Activated CD4-positive, alpha-beta T cell treated with anti-CD3 and anti-CD28 coated beads, Interleukin-2, amount 10 ng/mL, durations not matched to agents 7 days and 5 days (primary cell): ENCODE data around the gene FERMT3. TPM values are rescaled to one million over a fixed set of nuclear protein-coding genes. Genes with fewer than 3 reads are reported as not detected.

Experiments used
- CTCF ChIA-PET: fragments of 350-600 bp; sonication (Branson Sonifier 250); formaldehyde crosslinking; loops from one replicate; lab custom pipeline; 2021; ENCODE audit warnings: antibody characterized with exemption; lab: Charles Lee
- POLR2A ChIA-PET: fragments of 350-600 bp; sonication (Branson Sonifier 250); formaldehyde crosslinking; loops from one replicate; lab custom pipeline; 2021; ENCODE audit warnings: antibody characterized with exemption; lab: Charles Lee
- DNase-seq: peaks from one replicate; pipeline ENCODE4 v3.0.0-alpha.2; 2020
- H3K27ac Mint-ChIP-seq: one replicate; pipeline ENCODE4 v1.8.0; 2021; ENCODE audit warnings: mild to moderate bottlenecking, moderate library complexity, mixed read lengths
- H3K27me3 Mint-ChIP-seq: one replicate; pipeline ENCODE4 v1.8.0; 2021; ENCODE audit warnings: mixed read lengths
- H3K36me3 Mint-ChIP-seq: one replicate; pipeline ENCODE4 v1.8.0; 2021; ENCODE audit warnings: low read depth, mixed read lengths
- H3K4me1 Mint-ChIP-seq: one replicate; pipeline ENCODE4 v1.8.0; 2021; ENCODE audit warnings: mixed read lengths
- H3K4me3 Mint-ChIP-seq: one replicate; pipeline ENCODE4 v1.8.0; 2021; ENCODE audit warnings: mild to moderate bottlenecking, moderate library complexity, mixed read lengths
- H3K9me3 Mint-ChIP-seq: one replicate; pipeline ENCODE4 v1.8.0; 2021; ENCODE audit warnings: mixed read lengths
- total RNA-seq, 2 experiments: library from RNA; stranded (reverse); gene quantifications; one replicate each; pipeline ENCODE4 v1.2.3, GENCODE V29; 2021

Gene FERMT3
- total RNA-seq, 2 experiments from 2014 or later = 190 to 207 TPM

DNA sequence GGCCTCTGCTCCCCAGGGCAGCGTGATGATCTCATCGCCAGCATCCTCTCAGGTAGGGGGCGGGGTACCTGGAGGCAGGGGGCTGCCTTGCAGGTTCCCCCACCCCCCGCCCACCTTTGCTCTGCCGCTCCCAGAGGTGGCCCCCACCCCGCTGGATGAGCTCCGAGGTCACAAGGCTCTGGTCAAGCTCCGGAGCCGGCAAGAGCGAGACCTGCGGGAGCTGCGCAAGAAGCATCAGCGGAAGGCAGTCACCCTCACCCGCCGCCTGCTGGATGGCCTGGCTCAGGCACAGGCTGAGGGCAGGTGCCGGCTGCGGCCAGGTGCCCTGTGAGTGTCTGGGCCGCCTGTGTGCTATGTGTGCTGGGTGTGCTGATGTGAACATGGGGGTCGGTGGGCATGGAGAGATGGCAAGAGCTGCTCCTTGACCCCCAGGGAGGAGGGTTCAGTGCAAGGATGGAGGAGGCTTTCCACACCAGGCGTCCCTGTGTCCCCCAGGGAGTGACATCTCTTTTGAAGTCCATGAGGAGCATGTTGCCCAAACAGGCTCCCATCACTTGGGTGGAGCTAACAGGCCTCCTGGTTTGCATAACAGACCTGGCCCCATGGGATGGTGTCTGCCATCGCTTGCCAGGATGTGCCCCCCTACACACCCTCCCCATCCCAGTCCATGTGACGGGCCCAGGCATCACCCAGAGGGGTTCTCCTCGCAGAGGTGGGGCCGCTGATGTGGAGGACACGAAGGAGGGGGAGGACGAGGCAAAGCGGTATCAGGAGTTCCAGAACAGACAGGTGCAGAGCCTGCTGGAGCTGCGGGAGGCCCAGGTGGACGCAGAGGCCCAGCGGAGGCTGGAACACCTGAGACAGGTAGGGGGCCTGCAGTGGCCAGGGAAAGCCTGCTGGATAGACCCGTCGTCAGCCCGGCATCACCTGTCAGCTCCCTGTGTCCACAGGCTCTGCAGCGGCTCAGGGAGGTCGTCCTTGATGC, 58.9 kb downstream of the FERMT3 start:
- POLR2A ChIA-PET = no interaction called here
- Mint-ChIP-seq H3K36me3 (peaks cover 1% of the 10 kb centered on the region), H3K4me3 (no peak overlapping the region), H3K9me3 (no peaks in the 10 kb centered on the region), H3K4me1 (peaks cover 18% of the 10 kb centered on the region), H3K27me3 (no peaks in the 10 kb centered on the region), H3K27ac (no peak overlapping the region)
- no peak for DNase-seq
- CTCF ChIA-PET = interaction anchor here (1.5 to 12.3 kb wide), 4 partner anchors 11 to 38 kb away, joined by 3 to 162 read pairs (median 8); partner anchors contain the start of genes PLCB3 and PPP1R14B

DNA sequence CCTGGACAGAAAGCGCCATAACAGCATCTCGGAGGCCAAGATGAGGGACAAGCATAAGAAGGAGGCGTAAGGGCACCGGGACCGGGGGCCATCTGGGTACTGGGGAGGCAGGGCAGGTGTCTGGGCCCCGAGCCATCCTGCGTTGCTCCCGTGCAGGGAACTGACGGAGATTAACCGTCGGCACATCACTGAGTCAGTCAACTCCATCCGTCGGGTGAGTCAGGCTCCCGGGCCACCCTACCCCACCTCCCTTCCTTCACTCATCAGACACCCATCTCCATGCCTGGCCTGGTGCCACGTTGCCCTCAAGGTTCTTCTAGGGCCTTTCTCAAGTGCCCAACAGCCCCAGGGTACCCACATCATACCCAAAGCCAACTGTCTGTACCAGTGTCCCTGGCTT, 59.8 kb downstream of the FERMT3 start:
- ChIA-PET POLR2A (no interaction called here), CTCF (interaction anchor here (3.2 to 12.3 kb wide), 2 partner anchors 12 to 19 kb away, joined by 12 to 162 read pairs; partner anchors contain the start of genes PLCB3 and PPP1R14B)
- Mint-ChIP-seq H3K27me3 (no peaks in the 10 kb centered on the region), H3K4me3 (no peak overlapping the region), H3K9me3 (no peaks in the 10 kb centered on the region), H3K36me3 (peaks cover 1% of the 10 kb centered on the region), H3K27ac (peak overlapping the region; percentile 36), H3K4me1 (peaks cover 18% of the 10 kb centered on the region)
- DNase-seq = no peak

DNA sequence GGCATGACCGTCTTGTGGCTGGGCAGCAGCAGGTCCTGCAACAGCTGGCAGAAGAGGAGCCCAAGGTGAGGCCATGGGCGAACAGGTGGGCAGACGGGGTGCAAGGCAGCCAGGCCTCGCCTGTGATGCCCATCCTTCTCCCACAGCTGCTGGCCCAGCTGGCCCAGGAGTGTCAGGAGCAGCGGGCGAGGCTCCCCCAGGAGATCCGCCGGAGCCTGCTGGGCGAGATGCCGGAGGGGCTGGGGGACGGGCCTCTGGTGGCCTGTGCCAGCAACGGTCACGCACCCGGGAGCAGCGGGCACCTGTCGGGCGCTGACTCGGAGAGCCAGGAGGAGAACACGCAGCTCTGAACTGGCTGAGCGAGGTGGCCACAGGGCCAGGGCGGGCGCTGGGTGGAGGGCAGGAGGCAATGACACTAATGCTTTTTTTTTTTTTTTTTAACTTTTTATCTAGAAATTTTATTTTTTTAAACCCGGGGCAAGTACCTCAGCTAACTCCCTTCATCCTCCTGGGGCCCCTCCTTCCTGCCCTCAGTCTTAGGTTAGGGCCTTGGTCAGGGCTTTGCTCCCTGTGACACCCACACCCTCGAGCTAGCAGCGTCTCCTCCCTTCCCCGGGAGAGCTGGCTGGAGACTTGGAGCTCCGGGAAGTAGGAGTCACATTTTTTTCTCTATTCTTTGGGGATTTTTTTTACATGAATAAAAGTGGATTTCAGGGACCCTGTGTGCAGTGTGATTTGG, 60.9 kb downstream of the FERMT3 start:
- ChIA-PET POLR2A (no interaction called here), CTCF (interaction anchor here (0.8 to 12.3 kb wide), 4 partner anchors 11 to 36 kb away, joined by 3 to 162 read pairs (median 12); partner anchors contain the start of genes PLCB3 and PPP1R14B)
- no peak overlapping the region for H3K4me3 Mint-ChIP-seq
- no peaks in the 10 kb centered on the region for H3K9me3 Mint-ChIP-seq
- peaks cover 25% of the 10 kb centered on the region for H3K4me1 Mint-ChIP-seq
- H3K36me3 Mint-ChIP-seq = peaks cover 1% of the 10 kb centered on the region
- H3K27me3 Mint-ChIP-seq = no peaks in the 10 kb centered on the region
- no peak for DNase-seq
- peak overlapping the region; percentile 92 for H3K27ac Mint-ChIP-seq

DNA sequence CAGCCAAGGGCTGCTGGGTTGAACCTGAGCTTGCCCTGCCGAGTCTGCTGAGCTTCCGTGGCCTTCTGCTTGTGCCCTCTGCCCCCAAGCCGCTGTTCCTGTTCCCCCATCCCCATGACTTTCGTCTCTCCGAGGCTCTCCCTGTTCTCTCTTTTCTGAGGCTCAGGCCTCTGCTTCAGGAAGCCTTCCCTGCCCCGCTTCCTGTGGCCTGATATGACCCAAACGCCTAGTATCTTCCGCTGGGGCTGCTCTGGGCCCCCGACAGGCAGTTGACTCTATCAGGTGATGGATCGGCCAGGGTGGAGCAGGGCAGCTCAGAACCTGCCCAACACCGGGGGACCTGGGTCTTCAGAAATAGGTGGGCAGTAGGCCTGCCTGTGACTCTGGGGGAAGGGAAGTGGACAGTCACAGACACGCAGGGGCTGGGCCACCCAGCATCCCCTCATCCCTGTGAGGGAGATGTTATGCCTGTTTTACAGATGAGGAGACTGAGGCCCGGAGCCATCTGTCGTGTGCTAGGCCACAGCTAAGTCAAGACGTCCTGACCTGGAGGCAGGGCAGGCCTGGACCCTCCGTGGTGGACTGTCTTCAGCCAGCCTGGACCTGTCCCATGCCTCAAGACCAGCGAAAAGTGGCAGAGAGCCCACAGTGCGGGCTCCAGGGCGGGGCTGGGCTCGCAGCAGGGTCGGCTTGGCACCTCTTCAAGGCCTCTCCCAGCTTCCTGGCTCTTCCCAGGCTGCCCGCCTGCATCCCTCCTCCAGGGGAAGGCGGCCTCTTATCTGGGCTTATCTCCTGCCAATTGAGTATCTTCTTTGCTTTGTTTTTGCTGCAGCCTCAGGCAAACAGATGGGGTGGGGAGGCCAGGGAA, 61.7 kb downstream of the FERMT3 start:
- Mint-ChIP-seq H3K27me3 (no peaks in the 10 kb centered on the region), H3K27ac (peak overlapping the region; percentile 92), H3K36me3 (no peaks in the 10 kb centered on the region), H3K4me3 (peak overlapping the region; percentile 88), H3K4me1 (peaks cover 26% of the 10 kb centered on the region), H3K9me3 (no peaks in the 10 kb centered on the region)
- ChIA-PET POLR2A (interaction anchor here (0.6 to 1.0 kb wide), 2 partner anchors 17 to 33 kb away, joined by 3 to 4 read pairs; partner anchors contain the start of gene BAD), CTCF (interaction anchor here (0.7 to 12.3 kb wide), 11 partner anchors 7 to 81 kb away, joined by 3 to 162 read pairs (median 5); partner anchors contain the start of genes BAD, CATSPERZ, GPR137 and PLCB3)
- DNase-seq = no peak

DNA sequence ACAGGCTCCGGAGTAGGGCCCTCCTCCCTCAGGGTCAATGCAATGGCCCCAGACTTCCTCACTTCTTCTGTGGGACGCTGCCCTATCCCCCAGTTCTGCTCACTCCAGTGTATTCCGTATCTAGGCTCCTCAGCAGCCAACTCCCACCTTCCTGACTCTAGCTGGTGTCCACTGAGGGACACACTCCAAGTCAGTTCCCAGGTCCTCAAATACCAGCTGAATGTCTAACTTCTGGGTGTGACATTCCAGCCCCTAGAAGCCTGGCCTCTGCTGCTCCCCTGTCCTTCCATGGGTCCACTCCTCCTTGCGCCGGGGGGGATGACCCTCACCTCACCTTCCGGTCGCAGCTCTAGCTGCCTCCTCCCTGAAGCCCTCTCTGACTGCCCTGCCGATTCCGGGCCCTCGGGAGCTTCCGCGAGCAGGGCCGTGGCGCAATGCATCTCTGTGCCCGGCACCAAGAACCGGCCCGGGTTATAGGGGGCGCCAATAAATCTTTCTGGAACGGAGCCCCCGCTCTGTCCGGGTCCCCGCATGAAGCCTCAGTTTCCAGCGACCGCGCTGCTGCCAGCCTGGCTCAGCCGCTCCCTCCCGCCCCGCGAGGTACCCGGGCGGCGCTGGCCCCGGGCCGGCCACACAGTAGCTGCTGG, 62.5 kb downstream of the FERMT3 start:
- H3K27me3 Mint-ChIP-seq = no peaks in the 10 kb centered on the region
- DNase-seq = peak; percentile 51
- peak overlapping the region; percentile 92 for H3K27ac Mint-ChIP-seq
- POLR2A ChIA-PET = interaction anchor here (0.6 to 1.3 kb wide), 3 partner anchors 16 to 34 kb away, joined by 3 to 4 read pairs (median 4); partner anchors contain the start of gene BAD
- CTCF ChIA-PET = interaction anchor here (0.7 to 12.3 kb wide), 10 partner anchors 8 to 82 kb away, joined by 3 to 162 read pairs (median 6); partner anchors contain the start of genes BAD, CATSPERZ, GPR137 and PLCB3
- H3K4me3 Mint-ChIP-seq = peak overlapping the region; percentile 88
- peaks cover 3% of the 10 kb centered on the region for H3K36me3 Mint-ChIP-seq
- H3K4me1 Mint-ChIP-seq = peaks cover 26% of the 10 kb centered on the region
- H3K9me3 Mint-ChIP-seq = no peaks in the 10 kb centered on the region

DNA sequence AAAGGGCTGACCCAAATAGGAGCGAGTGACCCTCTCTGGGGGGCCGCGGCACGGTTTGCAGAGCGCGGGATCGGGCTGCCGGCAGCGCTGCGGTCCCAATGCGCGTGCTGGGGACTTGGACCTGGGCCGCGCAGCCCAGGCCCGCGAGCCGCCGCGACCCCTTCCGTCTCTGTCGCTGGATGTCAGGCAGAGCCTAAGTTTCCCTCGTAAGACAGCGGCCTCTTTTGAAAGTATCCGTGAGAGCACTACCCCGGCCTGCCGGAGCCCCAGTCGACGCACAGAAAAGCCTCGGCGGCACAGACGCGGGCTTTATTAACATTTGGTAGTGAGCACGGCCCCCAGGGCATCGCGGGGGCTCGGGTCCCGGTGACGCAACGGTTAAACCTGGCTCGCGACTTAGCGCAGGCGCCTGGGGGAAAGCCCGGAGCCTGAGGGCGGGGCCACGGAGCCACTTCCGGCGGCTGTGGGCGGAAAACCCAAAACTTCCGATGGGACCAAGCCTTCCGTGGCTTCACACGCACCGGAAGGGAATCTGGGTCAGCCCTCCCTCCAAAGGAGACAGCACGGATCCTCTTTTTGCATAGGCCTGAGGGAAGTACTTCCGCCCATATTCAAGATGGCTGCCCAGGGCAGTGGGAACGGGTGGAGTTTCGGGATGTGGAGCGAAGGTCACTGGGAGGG, 63.2 kb downstream of the FERMT3 start:
- CTCF ChIA-PET = interaction anchor here (0.8 to 12.3 kb wide), 12 partner anchors 9 to 83 kb away, joined by 3 to 162 read pairs (median 6); partner anchors contain the start of genes BAD, CATSPERZ, FERMT3 and GPR137
- peaks cover 26% of the 10 kb centered on the region for H3K4me1 Mint-ChIP-seq
- POLR2A ChIA-PET = interaction anchor here (0.7 to 1.3 kb wide), 3 partner anchors 15 to 70 kb away, joined by 3 to 4 read pairs (median 4); partner anchors contain the start of genes BAD and CCDC88B
- H3K9me3 Mint-ChIP-seq = no peaks in the 10 kb centered on the region
- H3K4me3 Mint-ChIP-seq = peak overlapping the region; percentile 88
- peaks cover 5% of the 10 kb centered on the region for H3K36me3 Mint-ChIP-seq
- peak; percentile 97 for DNase-seq
- peak overlapping the region; percentile 92 for H3K27ac Mint-ChIP-seq
- no peaks in the 10 kb centered on the region for H3K27me3 Mint-ChIP-seq

Other genes starting within 250 kb of the FERMT3 start
- 100 to 1,000 TPM; 451 to 462 TPM for gene COX8A, start 232.1 kb upstream of the FERMT3 start, total RNA-seq
- gene OTUB1, start 220.3 kb upstream of the FERMT3 start, total RNA-seq = 100 to 1,000 TPM in 1 of 2 experiments, 10 to 100 TPM in 1; 94.8 to 102 TPM
- gene FLRT1, start 170.8 kb upstream of the FERMT3 start, total RNA-seq = not detected
- gene MACROD1, start 40.6 kb upstream of the FERMT3 start, total RNA-seq = 10 to 100 TPM in 1 of 2 experiments, 1 to 10 TPM in 1; 9.2 to 11.6 TPM
- 100 to 1,000 TPM; 211 to 213 TPM for gene STIP1, start 20.6 kb upstream of the FERMT3 start, total RNA-seq
- 10 to 100 TPM; 20.0 to 26.5 TPM for gene TRPT1, start 19.5 kb downstream of the FERMT3 start, total RNA-seq
- gene NUDT22, start 19.6 kb downstream of the FERMT3 start, total RNA-seq = 10 to 100 TPM; 70.2 to 82.1 TPM
- 10 to 100 TPM; 39.5 to 40.5 TPM for gene DNAJC4, start 23.8 kb downstream of the FERMT3 start, total RNA-seq
- gene VEGFB, start 27.9 kb downstream of the FERMT3 start, total RNA-seq = 10 to 100 TPM; 51.1 to 60.3 TPM
- 10 to 100 TPM; 21.9 to 24.8 TPM for gene FKBP2, start 34.4 kb downstream of the FERMT3 start, total RNA-seq
- 10 to 100 TPM; 81.1 to 86.0 TPM for gene PPP1R14B, start 40.2 kb downstream of the FERMT3 start, total RNA-seq
- gene PLCB3, start 44.8 kb downstream of the FERMT3 start, total RNA-seq = 10 to 100 TPM; 11.6 to 12.4 TPM
- gene BAD, start 77.9 kb downstream of the FERMT3 start, total RNA-seq = 10 to 100 TPM; 32.0 to 34.2 TPM
- 10 to 100 TPM; 24.6 to 32.2 TPM for gene GPR137, start 79.1 kb downstream of the FERMT3 start, total RNA-seq
- not detected for gene KCNK4, start 84.6 kb downstream of the FERMT3 start, total RNA-seq
- not detected for gene CATSPERZ, start 93.6 kb downstream of the FERMT3 start, total RNA-seq
- gene ESRRA, start 98.8 kb downstream of the FERMT3 start, total RNA-seq = 10 to 100 TPM; 24.8 to 32.0 TPM
- 100 to 1,000 TPM; 160 to 171 TPM for gene TRMT112, start 110.8 kb downstream of the FERMT3 start, total RNA-seq
- gene PRDX5, start 111.4 kb downstream of the FERMT3 start, total RNA-seq = 100 to 1,000 TPM in 1 of 2 experiments, 10 to 100 TPM in 1; 97.4 to 106 TPM
- 100 to 1,000 TPM; 103 to 127 TPM for gene CCDC88B, start 133.5 kb downstream of the FERMT3 start, total RNA-seq
- 10 to 100 TPM; 31.0 to 43.0 TPM for gene RPS6KA4, start 152.4 kb downstream of the FERMT3 start, total RNA-seq